Panc1 (cell line): ENCODE data around the gene GRID1. TPM values are rescaled to one million over a fixed set of nuclear protein-coding genes. Genes with fewer than 3 reads are reported as not detected.

Source experiments
- ATAC-seq: fragments of 200-7000 bp; cut with Tn5 transposase; 2 replicates; pipeline ENCODE4 v1.9.1; 2020; ENCODE audit warnings: mild to moderate bottlenecking, moderate library complexity
- BruUV-seq: library from RNA; stranded (reverse); fragments of 400-500 nt; replicated peaks from 2 replicates; lab custom pipeline; 2021; lab: Mats Ljungman, UMichigan
- CTCF ChIA-PET: fragments of 300-600 bp; sonication (Branson Sonifier 250); formaldehyde crosslinking; loops from one replicate; lab custom pipeline; 2022; ENCODE audit warnings: antibody characterized with exemption; lab: Charles Lee
- POLR2A ChIA-PET: fragments of 300-600 bp; sonication (Branson Sonifier 250); formaldehyde crosslinking; loops from one replicate; lab custom pipeline; 2022; ENCODE audit warnings: antibody characterized with exemption; lab: Charles Lee
- DNase-seq: peaks from one replicate; pipeline ENCODE4 v3.0.0-alpha.2; 2010; ENCODE audit warnings: low read depth, low spot score
- H3K27ac ChIP-seq: 2 replicates; pipeline ENCODE4 v1.5.1; 2011; ENCODE audit warnings: mild to moderate bottlenecking, low read length, inconsistent platforms
- H3K27me3 ChIP-seq: fragments of 200-500 bp; sonication (Bioruptor generic); 2 replicates; pipeline ENCODE4 v1.6.0; 2014; ENCODE audit warnings: low read length, inconsistent platforms; ENCODE audit not compliant: control insufficient read depth, insufficient read depth
- H3K36me3 ChIP-seq: fragments of 200-500 bp; sonication (Bioruptor generic); 2 replicates; pipeline ENCODE4 v1.5.1; 2014; ENCODE audit warnings: inconsistent platforms, mild to moderate bottlenecking, low read length, moderate library complexity; ENCODE audit not compliant: control insufficient read depth, insufficient read depth
- H3K4me1 ChIP-seq: 2 replicates; pipeline ENCODE4 v1.5.1; 2011; ENCODE audit warnings: inconsistent platforms, mild to moderate bottlenecking, low read length, moderate library complexity; ENCODE audit not compliant: control insufficient read depth, insufficient read depth
- H3K4me3 ChIP-seq, 2 experiments: 2 replicates each; pipeline ENCODE4 v1.5.1; 2011 to 2012; ENCODE audit warnings: low read depth in 2 of 2, low read length in 2 of 2, mild to moderate bottlenecking in 2 of 2, inconsistent platforms in 1 of 2, moderate library complexity in 1 of 2
- H3K9me3 ChIP-seq: fragments of 200-500 bp; sonication (Bioruptor generic); 2 replicates; pipeline ENCODE4 v1.5.1; 2014; ENCODE audit warnings: low read depth, mild to moderate bottlenecking, inconsistent platforms, low read length, moderate library complexity; ENCODE audit not compliant: control insufficient read depth, insufficient read depth
- CTCF ChIP-seq: fragments of 450-650 bp; IDR thresholded peaks from 2 replicates; pipeline ENCODE4 v1.5.1; 2017; ENCODE audit warnings: mild to moderate bottlenecking
- POLR2AphosphoS5 ChIP-seq: IDR thresholded peaks from 2 replicates; pipeline ENCODE4 v1.6.1; 2012; ENCODE audit warnings: mild to moderate bottlenecking, low read depth, low read length, moderate library complexity
- REST ChIP-seq, 2 experiments: IDR thresholded peaks; 2 replicates each; pipeline ENCODE4 v1.6.1; 2011 to 2012; ENCODE audit warnings: low read depth in 2 of 2, control low read depth in 1 of 2, low read length in 1 of 2, mild to moderate bottlenecking in 1 of 2, moderate library complexity in 1 of 2; ENCODE audit not compliant: insufficient read depth in 1 of 2
- SIN3A ChIP-seq: IDR thresholded peaks from 2 replicates; pipeline ENCODE4 v1.6.1; 2012; ENCODE audit warnings: low read depth, mild to moderate bottlenecking, low read length, moderate library complexity, borderline replicate concordance; ENCODE audit not compliant: insufficient read depth
- TCF7L2 ChIP-seq: IDR thresholded peaks from 2 replicates; pipeline ENCODE4 v1.6.1; 2011; ENCODE audit warnings: mild to moderate bottlenecking, low read depth, low read length, inconsistent platforms
- in situ Hi-C: cut with HindIII; loops from 2 replicates; pipeline ENCODE4 v1.10.0; 2016; ENCODE audit warnings: low sequenced_read_pairs, low pct_unique_long_range_greater_than_20kb
- intact Hi-C: fragments of 100-400 bp; cut with micrococcal nuclease; formaldehyde crosslinking; loops from one replicate; pipeline ENCODE4 v1.10.0; 2022; ENCODE audit not compliant: unreplicated experiment
- total RNA-seq: library from RNA; stranded (reverse); gene quantifications from one replicate; pipeline ENCODE4 v1.2.1, GENCODE V29; 2021; ENCODE audit not compliant: unreplicated experiment

Gene GRID1
- total RNA-seq, 1 experiment from 2014 or later: 2.3 TPM

- no peak for DNase-seq
- Histone ChIP-seq H3K27me3 (no peaks in the 10 kb centered on the region), H3K4me3 (no peak overlapping the region), H3K27ac (no peak overlapping the region), H3K36me3 (no peaks in the 10 kb centered on the region), H3K9me3 (no peaks in the 10 kb centered on the region), H3K4me1 (no peaks in the 10 kb centered on the region)
- in situ Hi-C loops: no loop called here
- POLR2A ChIA-PET: no interaction called here
- TF ChIP-seq POLR2AphosphoS5 (no peak), CTCF (no peak), TCF7L2 (no peak), SIN3A (no peak), REST (IDR thresholded peaks at IDR 0.05; ENCODE audit: insufficient read depth in 1 of 2, low read depth in 2 of 2, low read length in 1 of 2) (no peak)
- intact Hi-C loops: no loop called here
- CTCF ChIA-PET: no interaction called here
- ATAC-seq: no peak
- BruUV-seq: no TSS peak
Measured at GRCh38 chr10:85679061-85679460, 687.5 kb downstream of the GRID1 start.

GRCh38 chr10:85674851-85675250 lies 691.7 kb downstream of the GRID1 start:
- Histone ChIP-seq H3K4me3 (no peak overlapping the region), H3K9me3 (peaks cover 3% of the 10 kb centered on the region; the same call in 1 of the 2 replicates), H3K36me3 (no peaks in the 10 kb centered on the region), H3K4me1 (no peaks in the 10 kb centered on the region), H3K27ac (no peak overlapping the region), H3K27me3 (no peaks in the 10 kb centered on the region)
- ChIA-PET POLR2A (no interaction called here), CTCF (no interaction called here)
- TF ChIP-seq CTCF: no peak
- TF ChIP-seq REST (IDR thresholded peaks at IDR 0.05; ENCODE audit: insufficient read depth in 1 of 2, low read depth in 2 of 2, low read length in 1 of 2): no peak
- TF ChIP-seq TCF7L2: no peak
- no peak for TF ChIP-seq SIN3A
- TF ChIP-seq POLR2AphosphoS5: no peak
- DNase-seq (no peak), ATAC-seq (no peak)
- intact Hi-C loops (no loop called here), in situ Hi-C loops (no loop called here)
- BruUV-seq: no TSS peak
